CD4-positive, alpha-beta T cell treated with Interleukin-15 for 1 hour (primary cell): Measurements from ENCODE around the gene IRF2BPL.
"Not testable (repeated sequence)": the region's sequence is repeated elsewhere in the genome, so short reads cannot be mapped to it uniquely, and the experiment has no call there.

Experiments used
- DNase-seq: peaks from one replicate; pipeline ENCODE4 v3.0.0-alpha.2; 2020

Gene IRF2BPL

GRCh38 chr14:77033622-77034589, 5.4 kb upstream of the IRF2BPL start:
- peak; percentile 91 for DNase-seq

GRCh38 chr14:77032844-77033621, 4.5 kb upstream of the IRF2BPL start:
- DNase-seq = peak; percentile 86

GRCh38 chr14:77032491-77032843, 4.0 kb upstream of the IRF2BPL start:
- DNase-seq = no peak

GRCh38 chr14:77031759-77032490, 3.4 kb upstream of the IRF2BPL start:
- DNase-seq = no peak

GRCh38 chr14:77027538-77028383, 747 bp downstream of the IRF2BPL start:
- DNase-seq = peak; percentile 76

GRCh38 chr14:77026930-77027537, 1.5 kb downstream of the IRF2BPL start:
- DNase-seq = peak; percentile 64

- DNase-seq = no peak
Measured at GRCh38 chr14:77026166-77026929, 2.2 kb downstream of the IRF2BPL start.

- no peak for DNase-seq
Measured at GRCh38 chr14:77025744-77026165, 2.8 kb downstream of the IRF2BPL start.

GRCh38 chr14:77024171-77024691, 4.3 kb downstream of the IRF2BPL start:
- DNase-seq = peak; percentile 54

GRCh38 chr14:77023001-77023996, 5.2 kb downstream of the IRF2BPL start:
- no peak for DNase-seq

- no peak for DNase-seq
Measured at GRCh38 chr14:77022236-77022852, 6.2 kb downstream of the IRF2BPL start.

- not testable (repeated sequence) for DNase-seq
Measured at GRCh38 chr14:77021424-77021823, 7.1 kb downstream of the IRF2BPL start.

- DNase-seq = no peak
Measured at GRCh38 chr14:77018785-77019184, 9.7 kb downstream of the IRF2BPL start.

GRCh38 chr14:77017666-77018065, 10.8 kb downstream of the IRF2BPL start:
- no peak for DNase-seq

GRCh38 chr14:77014734-77015133, 13.8 kb downstream of the IRF2BPL start:
- DNase-seq = no peak

- DNase-seq = no peak
Measured at GRCh38 chr14:77014004-77014604, 14.4 kb downstream of the IRF2BPL start.

GRCh38 chr14:77012193-77012765, 16.2 kb downstream of the IRF2BPL start:
- no peak for DNase-seq

- DNase-seq = no peak
Measured at GRCh38 chr14:77011245-77011644, 17.3 kb downstream of the IRF2BPL start.
